ENCODE results near the gene RNF157. TPM values are rescaled to one million over a fixed set of nuclear protein-coding genes. Genes with fewer than 3 reads are reported as not detected.

RNF157 gene
- total and polyA plus RNA-seq, 2 of the 13 experiments (the other 11 are each of a cell fraction or from before 2014, with no cell fraction given), result 0.44 to 1.5 TPM

DNA sequence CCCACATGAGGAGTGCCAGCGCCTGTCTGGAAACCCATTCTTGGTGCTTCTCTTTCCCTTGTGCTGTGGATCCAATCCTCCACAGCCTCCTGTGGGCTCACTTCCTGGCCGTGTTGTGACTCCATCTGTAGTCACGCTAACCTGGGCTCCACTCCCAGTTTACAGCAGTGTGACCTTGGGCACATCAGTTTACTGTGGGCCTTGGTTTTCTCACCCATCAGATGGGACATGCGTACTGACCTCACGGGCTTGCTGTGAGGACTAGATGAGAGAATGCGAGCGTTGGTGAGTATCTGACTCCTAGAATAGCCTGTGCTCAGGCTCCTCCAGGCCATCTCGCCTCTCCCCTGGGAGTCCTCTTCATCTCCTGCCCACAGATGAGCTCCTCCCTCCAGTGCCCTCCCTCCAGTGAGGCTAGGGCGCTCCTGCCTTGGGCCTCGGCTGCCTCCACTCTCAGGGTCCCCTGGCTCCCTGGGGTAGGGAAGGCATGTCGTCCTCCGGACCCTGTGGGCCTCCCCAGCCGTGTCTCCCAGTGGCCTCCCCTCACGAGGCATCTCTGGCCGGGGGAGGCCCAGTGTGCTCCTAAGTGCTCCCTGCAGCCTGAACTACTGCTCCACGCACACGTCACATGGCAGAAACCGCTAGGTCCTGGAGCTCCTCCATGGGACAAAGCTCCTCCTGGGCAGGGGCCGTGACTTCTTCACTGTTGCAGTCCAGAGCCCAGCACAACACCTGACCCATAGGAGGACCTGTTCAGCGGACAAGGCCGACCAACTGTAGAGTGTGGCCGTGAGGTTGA, 94.0 kb downstream of the RNF157 start (continued):
- TF ChIP-seq, protein P1, sequence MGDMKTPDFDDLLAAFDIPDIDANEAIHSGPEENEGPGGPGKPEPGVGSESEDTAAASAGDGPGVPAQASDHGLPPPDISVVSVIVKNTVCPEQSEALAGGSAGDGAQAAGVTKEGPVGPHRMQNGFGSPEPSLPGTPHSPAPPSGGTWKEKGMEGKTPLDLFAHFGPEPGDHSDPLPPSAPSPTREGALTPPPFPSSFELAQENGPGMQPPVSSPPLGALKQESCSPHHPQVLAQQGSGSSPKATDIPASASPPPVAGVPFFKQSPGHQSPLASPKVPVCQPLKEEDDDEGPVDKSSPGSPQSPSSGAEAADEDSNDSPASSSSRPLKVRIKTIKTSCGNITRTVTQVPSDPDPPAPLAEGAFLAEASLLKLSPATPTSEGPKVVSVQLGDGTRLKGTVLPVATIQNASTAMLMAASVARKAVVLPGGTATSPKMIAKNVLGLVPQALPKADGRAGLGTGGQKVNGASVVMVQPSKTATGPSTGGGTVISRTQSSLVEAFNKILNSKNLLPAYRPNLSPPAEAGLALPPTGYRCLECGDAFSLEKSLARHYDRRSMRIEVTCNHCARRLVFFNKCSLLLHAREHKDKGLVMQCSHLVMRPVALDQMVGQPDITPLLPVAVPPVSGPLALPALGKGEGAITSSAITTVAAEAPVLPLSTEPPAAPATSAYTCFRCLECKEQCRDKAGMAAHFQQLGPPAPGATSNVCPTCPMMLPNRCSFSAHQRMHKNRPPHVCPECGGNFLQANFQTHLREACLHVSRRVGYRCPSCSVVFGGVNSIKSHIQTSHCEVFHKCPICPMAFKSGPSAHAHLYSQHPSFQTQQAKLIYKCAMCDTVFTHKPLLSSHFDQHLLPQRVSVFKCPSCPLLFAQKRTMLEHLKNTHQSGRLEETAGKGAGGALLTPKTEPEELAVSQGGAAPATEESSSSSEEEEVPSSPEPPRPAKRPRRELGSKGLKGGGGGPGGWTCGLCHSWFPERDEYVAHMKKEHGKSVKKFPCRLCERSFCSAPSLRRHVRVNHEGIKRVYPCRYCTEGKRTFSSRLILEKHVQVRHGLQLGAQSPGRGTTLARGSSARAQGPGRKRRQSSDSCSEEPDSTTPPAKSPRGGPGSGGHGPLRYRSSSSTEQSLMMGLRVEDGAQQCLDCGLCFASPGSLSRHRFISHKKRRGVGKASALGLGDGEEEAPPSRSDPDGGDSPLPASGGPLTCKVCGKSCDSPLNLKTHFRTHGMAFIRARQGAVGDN (CRISPR knock-in tag; IDR thresholded peaks at IDR 0.05), result peak; percentile 50
- TF ChIP-seq, protein P2, sequence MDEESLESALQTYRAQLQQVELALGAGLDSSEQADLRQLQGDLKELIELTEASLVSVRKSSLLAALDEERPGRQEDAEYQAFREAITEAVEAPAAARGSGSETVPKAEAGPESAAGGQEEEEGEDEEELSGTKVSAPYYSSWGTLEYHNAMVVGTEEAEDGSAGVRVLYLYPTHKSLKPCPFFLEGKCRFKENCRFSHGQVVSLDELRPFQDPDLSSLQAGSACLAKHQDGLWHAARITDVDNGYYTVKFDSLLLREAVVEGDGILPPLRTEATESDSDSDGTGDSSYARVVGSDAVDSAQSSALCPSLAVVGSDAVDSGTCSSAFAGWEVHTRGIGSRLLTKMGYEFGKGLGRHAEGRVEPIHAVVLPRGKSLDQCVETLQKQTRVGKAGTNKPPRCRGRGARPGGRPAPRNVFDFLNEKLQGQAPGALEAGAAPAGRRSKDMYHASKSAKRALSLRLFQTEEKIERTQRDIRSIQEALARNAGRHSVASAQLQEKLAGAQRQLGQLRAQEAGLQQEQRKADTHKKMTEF (CRISPR knock-in tag; IDR thresholded peaks at IDR 0.05), result no peak
- TF ChIP-seq NFKB2 (CRISPR knock-in tag; IDR thresholded peaks at IDR 0.05; ENCODE audit: borderline replicate concordance), result no peak
- no peak for TF ChIP-seq HMGA1 (CRISPR knock-in tag; conservative IDR thresholded peaks at IDR 0.05)
- TF ChIP-seq GPN1 (CRISPR knock-in tag; IDR thresholded peaks at IDR 0.05; ENCODE audit: borderline replicate concordance), result no peak
- peak; percentile 19 for TF ChIP-seq TEAD3 (CRISPR knock-in tag; optimal IDR thresholded peaks at IDR 0.05; ENCODE audit: borderline replicate concordance)
- TF ChIP-seq MED8 (CRISPR knock-in tag; IDR thresholded peaks at IDR 0.05; ENCODE audit: insufficient replicate concordance), result no peak
- TF ChIP-seq, protein P3, sequence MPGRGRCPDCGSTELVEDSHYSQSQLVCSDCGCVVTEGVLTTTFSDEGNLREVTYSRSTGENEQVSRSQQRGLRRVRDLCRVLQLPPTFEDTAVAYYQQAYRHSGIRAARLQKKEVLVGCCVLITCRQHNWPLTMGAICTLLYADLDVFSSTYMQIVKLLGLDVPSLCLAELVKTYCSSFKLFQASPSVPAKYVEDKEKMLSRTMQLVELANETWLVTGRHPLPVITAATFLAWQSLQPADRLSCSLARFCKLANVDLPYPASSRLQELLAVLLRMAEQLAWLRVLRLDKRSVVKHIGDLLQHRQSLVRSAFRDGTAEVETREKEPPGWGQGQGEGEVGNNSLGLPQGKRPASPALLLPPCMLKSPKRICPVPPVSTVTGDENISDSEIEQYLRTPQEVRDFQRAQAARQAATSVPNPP (CRISPR knock-in tag; IDR thresholded peaks at IDR 0.05), result no peak
- TF ChIP-seq HNRNPK (IDR thresholded peaks at IDR 0.05; ENCODE audit: low read depth, low read length, poor library complexity, severe bottlenecking), result no peak
- TF ChIP-seq RXRA (CRISPR knock-in tag; IDR thresholded peaks at IDR 0.05), result 0 out of 2 replicates have a peak, but pooled peaks have one; percentile 12
- no peak for TF ChIP-seq ZNF556 (CRISPR knock-in tag; IDR thresholded peaks at IDR 0.05; ENCODE audit: borderline replicate concordance)
- TF ChIP-seq, protein P4, sequence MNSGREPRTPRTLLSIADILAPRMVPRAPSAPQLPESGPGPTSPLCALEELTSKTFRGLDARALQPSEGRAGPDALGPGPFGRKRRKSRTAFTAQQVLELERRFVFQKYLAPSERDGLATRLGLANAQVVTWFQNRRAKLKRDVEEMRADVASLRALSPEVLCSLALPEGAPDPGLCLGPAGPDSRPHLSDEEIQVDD (CRISPR knock-in tag; IDR thresholded peaks at IDR 0.05; ENCODE audit: borderline replicate concordance), result no peak
- TF ChIP-seq ARNTL (CRISPR knock-in tag; IDR thresholded peaks at IDR 0.05), result no peak
- 0 out of 2 replicates have a peak, but pooled peaks have one; percentile 11 for TF ChIP-seq RXRB (CRISPR knock-in tag; IDR thresholded peaks at IDR 0.05; ENCODE audit: borderline replicate concordance)
- TF ChIP-seq AHR (CRISPR knock-in tag; IDR thresholded peaks at IDR 0.05), result no peak
- no peak for TF ChIP-seq PHB2 (IDR thresholded peaks at IDR 0.05; ENCODE audit: partially characterized antibody)
- no peak for TF ChIP-seq ERF (CRISPR knock-in tag; IDR thresholded peaks at IDR 0.05)
- TF ChIP-seq NFE2L2 (IDR thresholded peaks at IDR 0.05; ENCODE audit: low read length), result no peak
- no peak for TF ChIP-seq RELA (CRISPR knock-in tag; IDR thresholded peaks at IDR 0.05)
- no peak for TF ChIP-seq ZNF501 (CRISPR knock-in tag; IDR thresholded peaks at IDR 0.05)
- no peak for TF ChIP-seq ZFP82 (CRISPR knock-in tag; IDR thresholded peaks at IDR 0.05; ENCODE audit: borderline replicate concordance)
- TF ChIP-seq CEBPG (CRISPR knock-in tag; IDR thresholded peaks at IDR 0.05), result no peak
- no peak for TF ChIP-seq PPARG (CRISPR knock-in tag; conservative IDR thresholded peaks at IDR 0.05)
- TF ChIP-seq ZSCAN21 (CRISPR knock-in tag; IDR thresholded peaks at IDR 0.05; ENCODE audit: borderline replicate concordance), result no peak
